Measurements from ENCODE around the gene TAS1R1.
A peak's percentile ranks its signal among the peaks of the same experiment; 100 is the strongest.
"Not testable (repeated sequence)": the region's sequence is repeated elsewhere in the genome, so short reads cannot be mapped to it uniquely, and the experiment has no call there.

TAS1R1 gene

GRCh38 chr1:6544831-6545230, 10.3 kb upstream of the TAS1R1 start:
- DNase-seq: no peak
- peak overlapping the region; percentile 21 for H3K27ac ChIP-seq (ENCODE audit: insufficient read depth, low read length, poor library complexity, severe bottlenecking)
- H3K9me3 ChIP-seq (ENCODE audit: control insufficient read depth, low read length): no peaks in the 10 kb centered on the region
- H3K4me1 ChIP-seq (ENCODE audit: control insufficient read depth, insufficient read depth, low read length, poor library complexity, severe bottlenecking): peaks cover 22% of the 10 kb centered on the region
- no peaks in the 10 kb centered on the region for H3K27me3 ChIP-seq (replicated peaks; ENCODE audit: control insufficient read depth, insufficient read depth, low read length, poor library complexity, severe bottlenecking)
- no peak overlapping the region for H3K4me3 ChIP-seq (ENCODE audit: insufficient read depth, low read depth, low read length, poor library complexity, severe bottlenecking)
- H3K36me3 ChIP-seq (ENCODE audit: control insufficient read depth, insufficient read depth, low read length): peaks cover 30% of the 10 kb centered on the region

- no peaks in the 10 kb centered on the region for H3K9me3 ChIP-seq (ENCODE audit: control insufficient read depth, low read length)
- no peak for DNase-seq
- peaks cover 22% of the 10 kb centered on the region for H3K4me1 ChIP-seq (ENCODE audit: control insufficient read depth, insufficient read depth, low read length, poor library complexity, severe bottlenecking)
- H3K27ac ChIP-seq (ENCODE audit: insufficient read depth, low read length, poor library complexity, severe bottlenecking): peak overlapping the region; percentile 49
- H3K36me3 ChIP-seq (ENCODE audit: control insufficient read depth, insufficient read depth, low read length): peaks cover 35% of the 10 kb centered on the region
- H3K27me3 ChIP-seq (replicated peaks; ENCODE audit: control insufficient read depth, insufficient read depth, low read length, poor library complexity, severe bottlenecking): no peaks in the 10 kb centered on the region
- H3K4me3 ChIP-seq (ENCODE audit: insufficient read depth, low read depth, low read length, poor library complexity, severe bottlenecking): peak overlapping the region; percentile 9
These were observed 9.6 kb upstream of the TAS1R1 start for GRCh38 chr1:6545276-6546112.

- no peaks in the 10 kb centered on the region for H3K9me3 ChIP-seq (ENCODE audit: control insufficient read depth, low read length)
- no peak overlapping the region for H3K4me3 ChIP-seq (ENCODE audit: insufficient read depth, low read depth, low read length, poor library complexity, severe bottlenecking)
- no peak for DNase-seq
- H3K27me3 ChIP-seq (replicated peaks; ENCODE audit: control insufficient read depth, insufficient read depth, low read length, poor library complexity, severe bottlenecking): no peaks in the 10 kb centered on the region
- peak overlapping the region; percentile 49 for H3K27ac ChIP-seq (ENCODE audit: insufficient read depth, low read length, poor library complexity, severe bottlenecking)
- peaks cover 35% of the 10 kb centered on the region for H3K36me3 ChIP-seq (ENCODE audit: control insufficient read depth, insufficient read depth, low read length)
- peaks cover 22% of the 10 kb centered on the region for H3K4me1 ChIP-seq (ENCODE audit: control insufficient read depth, insufficient read depth, low read length, poor library complexity, severe bottlenecking)
These were observed 8.8 kb upstream of the TAS1R1 start for GRCh38 chr1:6546326-6546725.

DNA sequence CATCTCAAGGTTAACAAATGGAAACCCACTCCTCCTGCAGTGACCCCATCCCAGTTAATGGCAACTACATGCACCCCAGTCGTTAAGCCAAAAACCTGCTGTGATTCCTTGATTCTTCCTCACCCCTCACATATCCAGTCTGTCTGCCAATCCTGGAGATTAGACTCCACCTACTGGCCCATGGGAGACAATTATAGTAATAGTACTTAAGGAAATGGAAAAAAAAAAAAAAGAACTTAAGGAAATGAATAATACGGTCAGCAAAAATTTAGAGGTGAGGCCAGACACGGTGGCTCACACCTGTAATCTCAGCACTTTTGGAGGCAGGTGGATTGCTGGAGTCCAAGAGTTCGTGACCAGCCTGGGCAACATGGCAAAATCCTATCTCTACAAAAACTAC, 7.8 kb upstream of the TAS1R1 start:
- no peaks in the 10 kb centered on the region for H3K9me3 ChIP-seq (ENCODE audit: control insufficient read depth, low read length)
- DNase-seq: no peak
- H3K27me3 ChIP-seq (replicated peaks; ENCODE audit: control insufficient read depth, insufficient read depth, low read length, poor library complexity, severe bottlenecking): no peaks in the 10 kb centered on the region
- H3K4me1 ChIP-seq (ENCODE audit: control insufficient read depth, insufficient read depth, low read length, poor library complexity, severe bottlenecking): peaks cover 22% of the 10 kb centered on the region
- peaks cover 35% of the 10 kb centered on the region for H3K36me3 ChIP-seq (ENCODE audit: control insufficient read depth, insufficient read depth, low read length)
- no peak overlapping the region for H3K4me3 ChIP-seq (ENCODE audit: insufficient read depth, low read depth, low read length, poor library complexity, severe bottlenecking)
- peak overlapping the region; percentile 49 for H3K27ac ChIP-seq (ENCODE audit: insufficient read depth, low read length, poor library complexity, severe bottlenecking)

DNA sequence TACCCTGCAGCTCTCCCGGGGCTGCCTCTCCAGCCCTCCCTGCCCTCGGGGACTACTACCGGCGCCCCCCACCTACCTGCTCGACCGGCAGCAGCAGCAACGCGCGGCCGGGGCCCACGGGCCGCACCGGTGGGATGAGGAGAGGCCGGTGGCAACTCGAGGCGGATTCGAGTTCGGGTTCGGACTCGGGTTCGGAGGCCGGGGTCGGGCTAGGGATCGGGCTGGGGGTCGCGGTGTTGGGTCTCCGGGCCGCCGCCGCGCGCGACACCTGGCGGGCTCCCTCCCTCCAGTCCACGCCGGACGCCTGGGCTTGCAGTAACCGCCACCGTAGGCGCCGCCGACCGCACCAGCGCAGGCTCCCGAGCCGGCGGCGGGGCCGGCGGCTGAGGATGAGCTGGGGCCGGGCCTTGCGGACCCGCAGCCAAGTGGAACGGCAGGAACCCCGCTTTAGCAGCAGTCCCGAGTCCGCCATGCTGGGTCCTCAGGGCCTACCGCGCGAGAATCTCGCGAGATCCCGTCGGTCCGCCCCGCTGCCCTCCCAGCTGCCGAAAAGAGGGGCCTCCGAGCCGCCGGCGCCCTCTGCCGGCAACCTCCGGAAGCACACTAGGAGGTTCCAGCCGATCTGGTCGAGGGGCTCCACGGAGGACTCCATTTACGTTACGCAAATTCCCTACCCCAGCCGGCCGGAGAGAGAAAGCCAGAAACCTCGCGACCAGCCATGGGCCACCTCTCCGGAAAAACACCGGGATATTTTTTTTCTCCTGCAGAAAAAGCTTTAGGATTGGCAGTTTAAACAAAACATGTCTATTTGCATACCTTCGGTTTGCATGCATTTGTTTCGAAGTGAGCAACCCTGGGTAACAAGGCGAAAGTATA, 838 bp upstream of the TAS1R1 start, which contains the start of gene NOL9:
NOL9 (minus strand) TSS at position 483 of the 876 bp plus-strand sequence; CDS start at position 472, 11 bp downstream.
- H3K27ac ChIP-seq (ENCODE audit: insufficient read depth, low read length, poor library complexity, severe bottlenecking): peak within 1 kb of the TSS; percentile 89
- peaks cover 11% of the 10 kb centered on the region for H3K36me3 ChIP-seq (ENCODE audit: control insufficient read depth, insufficient read depth, low read length)
- DNase-seq: peak; percentile 86 to 91 (median 87)
- no peaks in the 10 kb centered on the region for H3K27me3 ChIP-seq (replicated peaks; ENCODE audit: control insufficient read depth, insufficient read depth, low read length, poor library complexity, severe bottlenecking)
- H3K9me3 ChIP-seq (ENCODE audit: control insufficient read depth, low read length): no peaks in the 10 kb centered on the region
- peak within 1 kb of the TSS; percentile 82 for H3K4me3 ChIP-seq (ENCODE audit: insufficient read depth, low read depth, low read length, poor library complexity, severe bottlenecking)
- peaks cover 13% of the 10 kb centered on the region for H3K4me1 ChIP-seq (ENCODE audit: control insufficient read depth, insufficient read depth, low read length, poor library complexity, severe bottlenecking)

GRCh38 chr1:6557597-6557996, 2.5 kb downstream of the TAS1R1 start:
- Histone ChIP-seq H3K27ac (ENCODE audit: insufficient read depth, low read length, poor library complexity, severe bottlenecking) (no peak overlapping the region), H3K4me1 (ENCODE audit: control insufficient read depth, insufficient read depth, low read length, poor library complexity, severe bottlenecking) (peaks cover 13% of the 10 kb centered on the region), H3K27me3 (replicated peaks; ENCODE audit: control insufficient read depth, insufficient read depth, low read length, poor library complexity, severe bottlenecking) (no peaks in the 10 kb centered on the region), H3K4me3 (ENCODE audit: insufficient read depth, low read depth, low read length, poor library complexity, severe bottlenecking) (no peak overlapping the region), H3K9me3 (ENCODE audit: control insufficient read depth, low read length) (no peaks in the 10 kb centered on the region), H3K36me3 (ENCODE audit: control insufficient read depth, insufficient read depth, low read length) (no peaks in the 10 kb centered on the region)
- DNase-seq: no peak

- not testable (repeated sequence) for H3K36me3 ChIP-seq (ENCODE audit: control insufficient read depth, insufficient read depth, low read length); H3K4me1 ChIP-seq (ENCODE audit: control insufficient read depth, insufficient read depth, low read length, poor library complexity, severe bottlenecking); H3K9me3 ChIP-seq (ENCODE audit: control insufficient read depth, low read length); H3K4me3 ChIP-seq (ENCODE audit: insufficient read depth, low read depth, low read length, poor library complexity, severe bottlenecking); H3K27me3 ChIP-seq (replicated peaks; ENCODE audit: control insufficient read depth, insufficient read depth, low read length, poor library complexity, severe bottlenecking); DNase-seq; H3K27ac ChIP-seq (ENCODE audit: insufficient read depth, low read length, poor library complexity, severe bottlenecking)
These were observed 4.1 kb downstream of the TAS1R1 start for GRCh38 chr1:6559161-6559560.

GRCh38 chr1:6560267-6560666, 5.2 kb downstream of the TAS1R1 start:
- Histone ChIP-seq H3K27ac (ENCODE audit: insufficient read depth, low read length, poor library complexity, severe bottlenecking) (no peak overlapping the region), H3K4me3 (ENCODE audit: insufficient read depth, low read depth, low read length, poor library complexity, severe bottlenecking) (no peak overlapping the region), H3K36me3 (ENCODE audit: control insufficient read depth, insufficient read depth, low read length) (no peaks in the 10 kb centered on the region), H3K4me1 (ENCODE audit: control insufficient read depth, insufficient read depth, low read length, poor library complexity, severe bottlenecking) (no peaks in the 10 kb centered on the region), H3K27me3 (replicated peaks; ENCODE audit: control insufficient read depth, insufficient read depth, low read length, poor library complexity, severe bottlenecking) (no peaks in the 10 kb centered on the region), H3K9me3 (ENCODE audit: control insufficient read depth, low read length) (no peaks in the 10 kb centered on the region)
- DNase-seq: no peak

DNA sequence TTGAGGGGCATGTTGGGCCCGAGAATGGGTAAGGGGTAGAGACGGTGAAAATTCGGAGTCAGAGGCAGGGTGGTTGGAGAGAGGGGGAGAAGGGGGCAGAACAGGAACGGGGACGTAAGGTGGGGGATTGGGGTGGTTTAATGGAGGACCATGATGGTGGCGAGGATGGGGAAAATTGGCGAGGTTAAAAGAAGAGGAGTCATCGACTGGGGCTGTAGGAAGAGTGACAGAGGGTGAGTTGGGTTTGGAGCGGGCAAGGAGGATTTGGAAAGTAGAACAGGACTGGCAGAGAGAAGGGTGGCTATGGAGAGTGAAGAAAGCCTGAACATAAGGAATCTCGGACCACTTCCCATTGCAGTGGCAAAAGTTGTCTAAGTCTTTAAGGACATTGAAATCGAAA, 13.9 kb downstream of the TAS1R1 start:
- no peak overlapping the region for H3K4me3 ChIP-seq (ENCODE audit: insufficient read depth, low read depth, low read length, poor library complexity, severe bottlenecking)
- no peaks in the 10 kb centered on the region for H3K9me3 ChIP-seq (ENCODE audit: control insufficient read depth, low read length)
- no peaks in the 10 kb centered on the region for H3K36me3 ChIP-seq (ENCODE audit: control insufficient read depth, insufficient read depth, low read length)
- H3K27me3 ChIP-seq (replicated peaks; ENCODE audit: control insufficient read depth, insufficient read depth, low read length, poor library complexity, severe bottlenecking): no peaks in the 10 kb centered on the region
- H3K4me1 ChIP-seq (ENCODE audit: control insufficient read depth, insufficient read depth, low read length, poor library complexity, severe bottlenecking): no peaks in the 10 kb centered on the region
- DNase-seq: no peak
- no peak overlapping the region for H3K27ac ChIP-seq (ENCODE audit: insufficient read depth, low read length, poor library complexity, severe bottlenecking)

- Histone ChIP-seq H3K27me3 (replicated peaks; ENCODE audit: control insufficient read depth, insufficient read depth, low read length, poor library complexity, severe bottlenecking) (no peaks in the 10 kb centered on the region), H3K9me3 (ENCODE audit: control insufficient read depth, low read length) (no peaks in the 10 kb centered on the region), H3K4me3 (ENCODE audit: insufficient read depth, low read depth, low read length, poor library complexity, severe bottlenecking) (no peak overlapping the region), H3K27ac (ENCODE audit: insufficient read depth, low read length, poor library complexity, severe bottlenecking) (no peak overlapping the region), H3K36me3 (ENCODE audit: control insufficient read depth, insufficient read depth, low read length) (no peaks in the 10 kb centered on the region), H3K4me1 (ENCODE audit: control insufficient read depth, insufficient read depth, low read length, poor library complexity, severe bottlenecking) (no peaks in the 10 kb centered on the region)
- no peak for DNase-seq
These were observed 15.0 kb downstream of the TAS1R1 start for GRCh38 chr1:6570100-6570499.
